COLO829 (cell line): Measurements from ENCODE around the gene KRTAP5-6.
"Not testable (repeated sequence)": the region's sequence is repeated elsewhere in the genome, so short reads cannot be mapped to it uniquely, and the experiment has no call there.

Source experiments
- DNase-seq: peaks from one replicate; pipeline ENCODE4 v3.0.0; 2012; ENCODE audit warnings: low spot score

The KRTAP5-6 gene

GRCh38 chr11:1683904-1684572 lies 13.0 kb upstream of the KRTAP5-6 start:
- not testable (repeated sequence) for DNase-seq

GRCh38 chr11:1684886-1685874 lies 11.8 kb upstream of the KRTAP5-6 start:
- not testable (repeated sequence) for DNase-seq

GRCh38 chr11:1686220-1686619 lies 10.8 kb upstream of the KRTAP5-6 start:
- DNase-seq: not testable (repeated sequence)

- DNase-seq: not testable (repeated sequence)
Observed at GRCh38 chr11:1688336-1688947, 8.6 kb upstream of the KRTAP5-6 start.

GRCh38 chr11:1689250-1690166 lies 7.5 kb upstream of the KRTAP5-6 start:
- DNase-seq: not testable (repeated sequence)

- no peak for DNase-seq
Observed at GRCh38 chr11:1690167-1691025, 6.6 kb upstream of the KRTAP5-6 start.

- no peak for DNase-seq
Observed at GRCh38 chr11:1691026-1691877, 5.7 kb upstream of the KRTAP5-6 start.

GRCh38 chr11:1691878-1692707 lies 4.9 kb upstream of the KRTAP5-6 start:
- no peak for DNase-seq

- no peak for DNase-seq
Observed at GRCh38 chr11:1692708-1693326, 4.2 kb upstream of the KRTAP5-6 start.

GRCh38 chr11:1693327-1694063 lies 3.5 kb upstream of the KRTAP5-6 start:
- DNase-seq: peak; percentile 62

- peak; percentile 64 for DNase-seq
Observed at GRCh38 chr11:1694064-1694845, 2.7 kb upstream of the KRTAP5-6 start.

GRCh38 chr11:1694846-1695547 lies 2.0 kb upstream of the KRTAP5-6 start:
- no peak for DNase-seq

GRCh38 chr11:1695548-1696108 lies 1.4 kb upstream of the KRTAP5-6 start:
- DNase-seq: no peak

GRCh38 chr11:1699771-1700170 lies 2.8 kb downstream of the KRTAP5-6 start:
- no peak for DNase-seq

- peak; percentile 58 for DNase-seq
Observed at GRCh38 chr11:1701091-1701807, 4.3 kb downstream of the KRTAP5-6 start.
